ENCODE measurements around the gene OVCA2. TPM values are rescaled to one million over a fixed set of nuclear protein-coding genes. Genes with fewer than 3 reads are reported as not detected.

Gene OVCA2
- total RNA-seq, 3 donors from 2014 or later: 24.3 to 35.4 (median 32.5) TPM

GRCh38 chr17:2084766-2085647 is 43.2 kb downstream of the OVCA2 start:
- Histone ChIP-seq H3K27me3 (no peaks in the 10 kb centered on the region), H3K9me3 (no peaks in the 10 kb centered on the region), H3K36me3 (peaks cover 5% of the 10 kb centered on the region), H3K4me3 (no peak overlapping the region), H3K4me1 (peaks cover 23 to 27% of the 10 kb centered on the region in 2 donors), H3K27ac (peak overlapping the region; percentile 94 to 97)
- peak in 1 of 2 donors; percentile 61 for DNase-seq (ENCODE audit: low spot score in 2 of 2)
- intact Hi-C loops (cut with DNase I; ENCODE audit: low total_unique reads): no loop called here
- no peak for TF ChIP-seq POLR2A (IDR thresholded peaks at IDR 0.05)
- TF ChIP-seq POLR2AphosphoS5 (IDR thresholded peaks at IDR 0.05): peak; percentile 61 to 66 (median 66)

GRCh38 chr17:2085648-2085949 is 43.8 kb downstream of the OVCA2 start:
- Histone ChIP-seq H3K4me3 (no peak overlapping the region), H3K27ac (peak overlapping the region; percentile 94 to 97), H3K27me3 (no peaks in the 10 kb centered on the region), H3K4me1 (peaks cover 23 to 28% of the 10 kb centered on the region in 2 donors), H3K36me3 (peaks cover 5% of the 10 kb centered on the region), H3K9me3 (no peaks in the 10 kb centered on the region)
- no peak for DNase-seq (ENCODE audit: low spot score in 2 of 2)
- intact Hi-C loops (cut with DNase I; ENCODE audit: low total_unique reads): no loop called here
- no peak for TF ChIP-seq POLR2A (IDR thresholded peaks at IDR 0.05)
- peak in 2 of 3 donors; percentile 28 to 52 for TF ChIP-seq POLR2AphosphoS5 (IDR thresholded peaks at IDR 0.05)
- no peak for TF ChIP-seq CTCF (IDR thresholded peaks at IDR 0.05)

- no peaks in the 10 kb centered on the region for H3K27me3 ChIP-seq
- H3K27ac ChIP-seq: peak overlapping the region; percentile 94 to 97
These were observed 44.5 kb downstream of the OVCA2 start for GRCh38 chr17:2086306-2086705.

GRCh38 chr17:2087597-2088211 is 45.9 kb downstream of the OVCA2 start:
- H3K9me3 ChIP-seq: no peaks in the 10 kb centered on the region
- TF ChIP-seq POLR2A (IDR thresholded peaks at IDR 0.05) (no peak), CTCF (IDR thresholded peaks at IDR 0.05) (no peak), POLR2AphosphoS5 (IDR thresholded peaks at IDR 0.05) (peak in 1 of 3 donors; percentile 43)
- no peaks in the 10 kb centered on the region for H3K27me3 ChIP-seq
- no peaks in the 10 kb centered on the region for H3K36me3 ChIP-seq
- intact Hi-C loops (cut with DNase I; ENCODE audit: low total_unique reads): no loop called here
- H3K27ac ChIP-seq: peak overlapping the region; percentile 88 to 97
- no peak for DNase-seq (ENCODE audit: low spot score in 2 of 2)
- H3K4me3 ChIP-seq: no peak overlapping the region
- peaks cover 23 to 32% of the 10 kb centered on the region in 2 donors for H3K4me1 ChIP-seq

More at GRCh38 chr17:2086306-2086705, 44.5 kb downstream of the OVCA2 start:
- Histone ChIP-seq H3K36me3 (peaks cover under 1% of the 10 kb centered on the region), H3K4me1 (peaks cover 23 to 32% of the 10 kb centered on the region in 2 donors), H3K4me3 (no peak overlapping the region), H3K9me3 (no peaks in the 10 kb centered on the region)
- DNase-seq (ENCODE audit: low spot score in 2 of 2): no peak
- TF ChIP-seq CTCF (IDR thresholded peaks at IDR 0.05): no peak
- no peak for TF ChIP-seq POLR2A (IDR thresholded peaks at IDR 0.05)
- TF ChIP-seq POLR2AphosphoS5 (IDR thresholded peaks at IDR 0.05): no peak
- intact Hi-C loops (cut with DNase I; ENCODE audit: low total_unique reads): no loop called here

GRCh38 chr17:2089021-2089422 is 47.2 kb downstream of the OVCA2 start:
- Histone ChIP-seq H3K27ac (peak overlapping the region; percentile 88 to 91), H3K9me3 (no peaks in the 10 kb centered on the region), H3K4me1 (peaks cover 20 to 22% of the 10 kb centered on the region in 2 donors), H3K4me3 (peak overlapping the region; percentile 35 to 59 (median 40)), H3K27me3 (no peaks in the 10 kb centered on the region), H3K36me3 (no peaks in the 10 kb centered on the region)
- intact Hi-C loops (cut with DNase I; ENCODE audit: low total_unique reads): no loop called here
- no peak for TF ChIP-seq POLR2AphosphoS5 (IDR thresholded peaks at IDR 0.05)
- TF ChIP-seq POLR2A (IDR thresholded peaks at IDR 0.05): no peak
- TF ChIP-seq CTCF (IDR thresholded peaks at IDR 0.05): no peak
- DNase-seq (ENCODE audit: low spot score in 2 of 2): no peak
